ENCODE measurements around the gene TOM1L1.

The TOM1L1 gene

DNA sequence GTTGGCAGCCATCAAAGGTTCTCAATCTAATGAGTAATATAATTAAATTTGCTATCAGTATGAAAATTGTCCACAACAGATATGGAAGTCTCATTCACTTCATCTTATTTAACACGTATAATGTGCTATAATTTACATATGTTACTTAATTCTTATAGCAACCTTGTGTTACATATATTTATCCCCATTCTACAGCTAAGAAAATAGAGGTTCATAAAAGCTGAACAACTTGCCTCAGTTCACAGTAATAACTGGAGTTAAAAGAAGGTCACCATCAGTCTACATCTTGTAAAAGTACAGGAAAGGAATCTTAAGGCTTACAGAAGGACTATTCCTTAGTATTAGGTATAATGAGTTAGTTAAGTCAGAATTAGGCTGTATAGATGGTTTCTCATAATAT, 95.8 kb downstream of the TOM1L1 start:
- TF ChIP-seq, protein P1, sequence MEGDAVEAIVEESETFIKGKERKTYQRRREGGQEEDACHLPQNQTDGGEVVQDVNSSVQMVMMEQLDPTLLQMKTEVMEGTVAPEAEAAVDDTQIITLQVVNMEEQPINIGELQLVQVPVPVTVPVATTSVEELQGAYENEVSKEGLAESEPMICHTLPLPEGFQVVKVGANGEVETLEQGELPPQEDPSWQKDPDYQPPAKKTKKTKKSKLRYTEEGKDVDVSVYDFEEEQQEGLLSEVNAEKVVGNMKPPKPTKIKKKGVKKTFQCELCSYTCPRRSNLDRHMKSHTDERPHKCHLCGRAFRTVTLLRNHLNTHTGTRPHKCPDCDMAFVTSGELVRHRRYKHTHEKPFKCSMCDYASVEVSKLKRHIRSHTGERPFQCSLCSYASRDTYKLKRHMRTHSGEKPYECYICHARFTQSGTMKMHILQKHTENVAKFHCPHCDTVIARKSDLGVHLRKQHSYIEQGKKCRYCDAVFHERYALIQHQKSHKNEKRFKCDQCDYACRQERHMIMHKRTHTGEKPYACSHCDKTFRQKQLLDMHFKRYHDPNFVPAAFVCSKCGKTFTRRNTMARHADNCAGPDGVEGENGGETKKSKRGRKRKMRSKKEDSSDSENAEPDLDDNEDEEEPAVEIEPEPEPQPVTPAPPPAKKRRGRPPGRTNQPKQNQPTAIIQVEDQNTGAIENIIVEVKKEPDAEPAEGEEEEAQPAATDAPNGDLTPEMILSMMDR (IDR thresholded peaks at IDR 0.05; ENCODE audit: low read depth, low read length, missing control alignments), result no peak
- in situ Hi-C loops (cut with HindIII; ENCODE audit: low pct_ligation_motif_present, low sequenced_read_pairs), result no loop called here
- Histone ChIP-seq H3K27ac (no peak overlapping the region), H3K36me3 (replicated peaks) (no peaks in the 10 kb centered on the region), H3K4me3 (ENCODE audit: low read depth, low read length) (no peak overlapping the region), H3K27me3 (replicated peaks) (no peaks in the 10 kb centered on the region)
- DNase-seq, result no peak

DNA sequence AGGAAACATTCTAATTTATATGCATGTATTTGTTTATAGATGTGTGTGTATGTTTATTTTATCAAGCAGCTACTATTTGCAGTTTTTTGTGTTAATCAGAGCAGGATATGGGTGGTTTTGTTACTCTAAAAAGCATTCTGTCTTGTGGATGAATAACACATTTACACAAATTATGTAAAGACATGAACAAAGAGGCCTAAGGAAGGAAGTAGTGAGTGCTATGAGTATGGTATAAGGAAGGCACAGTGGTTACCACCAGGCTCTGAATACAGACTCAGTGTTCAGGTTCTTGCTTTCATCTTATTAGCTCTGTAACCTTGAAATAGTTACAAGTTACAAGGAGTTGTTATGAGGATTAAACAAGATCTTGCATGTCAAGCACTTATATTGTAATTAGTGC, 101.8 kb downstream of the TOM1L1 start:
- Histone ChIP-seq H3K27me3 (replicated peaks) (no peaks in the 10 kb centered on the region), H3K4me3 (ENCODE audit: low read depth, low read length) (no peak overlapping the region), H3K36me3 (replicated peaks) (no peaks in the 10 kb centered on the region), H3K27ac (no peak overlapping the region)
- TF ChIP-seq, protein P1 (IDR thresholded peaks at IDR 0.05; ENCODE audit: low read depth, low read length, missing control alignments), result no peak
- DNase-seq, result no peak
- in situ Hi-C loops (cut with HindIII; ENCODE audit: low pct_ligation_motif_present, low sequenced_read_pairs), result no loop called here

DNA sequence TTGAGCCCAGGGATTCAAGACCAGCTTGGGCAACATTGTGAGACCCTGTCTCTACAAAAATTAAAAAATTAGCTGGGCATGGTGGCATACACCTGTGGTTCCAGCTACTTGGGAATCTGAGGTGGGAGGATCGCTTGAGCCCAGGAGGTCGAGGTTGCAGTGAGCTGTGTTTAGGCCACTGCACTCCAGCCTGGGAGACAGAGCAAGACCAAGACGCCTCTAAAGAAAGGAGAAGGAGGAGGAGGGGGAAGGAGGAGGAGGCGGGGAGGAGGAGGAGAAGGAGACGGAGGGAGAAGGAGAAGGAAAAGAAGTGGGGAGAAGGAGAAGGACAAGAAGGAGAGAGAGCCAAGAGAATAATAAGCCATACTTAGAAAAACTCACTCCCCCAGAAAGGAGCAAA, 103.8 kb downstream of the TOM1L1 start:
- in situ Hi-C loops (cut with HindIII; ENCODE audit: low pct_ligation_motif_present, low sequenced_read_pairs), result no loop called here
- no peak for DNase-seq
- Histone ChIP-seq H3K27ac (no peak overlapping the region), H3K4me3 (ENCODE audit: low read depth, low read length) (no peak overlapping the region), H3K27me3 (replicated peaks) (no peaks in the 10 kb centered on the region), H3K36me3 (replicated peaks) (no peaks in the 10 kb centered on the region)
- TF ChIP-seq, protein P1 (IDR thresholded peaks at IDR 0.05; ENCODE audit: low read depth, low read length, missing control alignments), result no peak

DNA sequence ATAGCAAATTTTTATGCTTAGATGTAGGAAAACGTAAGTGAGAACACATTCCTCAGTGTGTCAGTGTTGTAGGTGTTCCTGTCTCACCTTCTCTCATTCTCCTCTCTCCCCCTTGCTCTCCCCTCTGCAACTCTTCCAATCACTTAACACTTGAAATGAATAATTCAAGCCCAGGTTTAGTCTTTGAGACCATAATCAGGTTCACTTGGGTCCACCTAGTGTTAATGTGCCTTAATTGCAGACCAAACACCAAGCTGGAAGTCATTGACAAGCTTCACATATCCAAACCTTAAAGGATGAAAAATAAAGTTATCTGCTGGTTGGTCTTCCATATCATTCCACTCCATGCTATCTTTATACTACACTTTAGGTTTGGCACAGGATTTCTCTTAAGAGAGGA, 104.9 kb downstream of the TOM1L1 start:
- Histone ChIP-seq H3K36me3 (replicated peaks) (no peaks in the 10 kb centered on the region), H3K27ac (no peak overlapping the region), H3K27me3 (replicated peaks) (no peaks in the 10 kb centered on the region), H3K4me3 (ENCODE audit: low read depth, low read length) (no peak overlapping the region)
- TF ChIP-seq, protein P1 (IDR thresholded peaks at IDR 0.05; ENCODE audit: low read depth, low read length, missing control alignments), result peak; percentile 63
- DNase-seq, result peak; percentile 46
- in situ Hi-C loops (cut with HindIII; ENCODE audit: low pct_ligation_motif_present, low sequenced_read_pairs), result no loop called here
